Gastroesophageal sphincter (tissue), 3 donors: ENCODE results near the gene GABRG3.

Source experiments
- POLR2A ChIP-seq, 2 donors: fragments of 450-650 bp; IDR thresholded peaks; one replicate each; pipeline ENCODE4 v1.6.1; 2017; ENCODE audit warnings: antibody characterized with exemption in 2 of 2, mild to moderate bottlenecking in 2 of 2, moderate library complexity in 1 of 2
- POLR2AphosphoS5 ChIP-seq: sonication (generic); formaldehyde crosslinking; IDR thresholded peaks from one replicate; pipeline ENCODE4 v1.6.1; 2017; ENCODE audit warnings: antibody characterized with exemption
- TF ChIP-seq, protein P1 (sequence below), 4 experiments: fragments of 200-600 bp in 2 of 4; fragments of 450-650 bp in 2 of 4; sonication (generic) in 1 of 4; IDR thresholded peaks; one replicate each; pipeline ENCODE4 v1.5.1; 2017 to 2019; ENCODE audit warnings: antibody characterized with exemption in 4 of 4, mild to moderate bottlenecking in 2 of 4, moderate library complexity in 2 of 4

DNA sequence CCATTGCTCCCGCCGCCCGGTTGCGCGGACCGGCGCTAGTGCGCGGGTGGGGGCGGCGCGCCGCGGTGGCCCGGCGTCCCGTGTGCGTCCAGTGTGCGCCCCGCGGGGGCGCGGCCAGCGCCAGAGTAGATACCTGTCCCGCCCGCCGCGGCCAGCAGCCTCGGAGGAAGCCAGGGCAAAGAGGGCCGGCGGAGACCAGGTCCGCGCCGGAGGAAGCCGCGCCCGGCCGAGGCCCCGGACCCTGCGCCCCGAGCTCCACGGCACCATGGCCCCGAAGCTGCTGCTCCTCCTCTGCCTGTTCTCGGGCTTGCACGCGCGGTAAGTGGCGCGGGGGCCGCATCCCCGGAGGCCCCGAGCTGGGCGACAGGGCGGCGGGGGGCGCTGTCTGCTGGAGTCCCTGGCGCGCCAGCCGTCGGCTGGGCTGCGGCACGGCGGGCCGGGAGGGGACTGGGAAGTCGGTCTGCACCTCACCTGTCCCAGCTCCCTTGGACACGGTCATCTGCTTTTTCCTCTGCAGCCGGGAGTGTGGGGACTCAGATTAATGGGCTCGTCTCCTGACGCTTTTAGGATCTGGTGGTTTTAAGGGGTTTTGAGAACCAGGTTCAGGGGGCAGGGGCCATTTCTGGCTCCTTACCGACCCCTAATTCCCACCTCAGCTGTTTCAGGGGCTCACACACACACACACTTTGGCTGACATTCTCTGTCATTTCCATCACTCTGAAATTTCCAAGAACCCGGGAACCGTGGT is 464 bp downstream of the GABRG3 start:
- TF ChIP-seq, protein P1, sequence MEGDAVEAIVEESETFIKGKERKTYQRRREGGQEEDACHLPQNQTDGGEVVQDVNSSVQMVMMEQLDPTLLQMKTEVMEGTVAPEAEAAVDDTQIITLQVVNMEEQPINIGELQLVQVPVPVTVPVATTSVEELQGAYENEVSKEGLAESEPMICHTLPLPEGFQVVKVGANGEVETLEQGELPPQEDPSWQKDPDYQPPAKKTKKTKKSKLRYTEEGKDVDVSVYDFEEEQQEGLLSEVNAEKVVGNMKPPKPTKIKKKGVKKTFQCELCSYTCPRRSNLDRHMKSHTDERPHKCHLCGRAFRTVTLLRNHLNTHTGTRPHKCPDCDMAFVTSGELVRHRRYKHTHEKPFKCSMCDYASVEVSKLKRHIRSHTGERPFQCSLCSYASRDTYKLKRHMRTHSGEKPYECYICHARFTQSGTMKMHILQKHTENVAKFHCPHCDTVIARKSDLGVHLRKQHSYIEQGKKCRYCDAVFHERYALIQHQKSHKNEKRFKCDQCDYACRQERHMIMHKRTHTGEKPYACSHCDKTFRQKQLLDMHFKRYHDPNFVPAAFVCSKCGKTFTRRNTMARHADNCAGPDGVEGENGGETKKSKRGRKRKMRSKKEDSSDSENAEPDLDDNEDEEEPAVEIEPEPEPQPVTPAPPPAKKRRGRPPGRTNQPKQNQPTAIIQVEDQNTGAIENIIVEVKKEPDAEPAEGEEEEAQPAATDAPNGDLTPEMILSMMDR (IDR thresholded peaks at IDR 0.05), result no peak
- TF ChIP-seq POLR2A (IDR thresholded peaks at IDR 0.05), result no peak
- no peak for TF ChIP-seq POLR2AphosphoS5
